HEK293 (cell line): ENCODE results near the gene IFI44L.

ENCODE experiments used
- CTCF ChIA-PET: fragments of 350-600 bp; formaldehyde crosslinking; extraction: SDS; loops from one replicate; lab custom pipeline; 2021; ENCODE audit warnings: antibody characterized with exemption; lab: Yijun Ruan, JAX
- POLR2A ChIA-PET: fragments of 300-600 bp; formaldehyde crosslinking; extraction: SDS; loops from one replicate; lab custom pipeline; 2020; ENCODE audit warnings: antibody characterized with exemption, inconsistent platforms; lab: Yijun Ruan, JAX
- H3K27ac ChIP-seq: fragments of 200-500 bp; sonication (Bioruptor generic); 2 replicates; pipeline ENCODE4 v1.5.1; 2014; ENCODE audit warnings: low read depth, low read length, control low read depth, inconsistent platforms; ENCODE audit errors: extremely low read depth
- H3K36me3 ChIP-seq, 2 experiments: fragments of 200-500 bp in 1 of 2; sonication (Bioruptor generic) in 1 of 2; 1 replicate in 1 of 2; 2 replicates in 1 of 2; pipeline ENCODE4 v1.5.1; 2014 to 2017; ENCODE audit warnings: inconsistent platforms in 2 of 2, low read length in 2 of 2; ENCODE audit not compliant: control insufficient read depth in 2 of 2, insufficient read depth in 1 of 2
- H3K4me1 ChIP-seq: fragments of 200-500 bp; sonication (Bioruptor generic); 2 replicates; pipeline ENCODE4 v1.5.1; 2014; ENCODE audit warnings: mild to moderate bottlenecking, low read length, inconsistent platforms; ENCODE audit not compliant: control insufficient read depth, insufficient read depth
- H3K4me3 ChIP-seq: 2 replicates; pipeline ENCODE4 v1.5.1; 2011; ENCODE audit warnings: low read depth, mild to moderate bottlenecking, control low read depth, low read length, moderate library complexity
- H3K9me3 ChIP-seq: fragments of 200-500 bp; sonication (Bioruptor generic); 2 replicates; pipeline ENCODE4 v1.5.1; 2014; ENCODE audit warnings: low read depth, low read length, inconsistent platforms; ENCODE audit not compliant: control insufficient read depth, insufficient read depth
- HOXC10 ChIP-seq: sonication (generic); formaldehyde crosslinking; IDR thresholded peaks from 2 replicates; pipeline ENCODE4 v1.8.1; 2023; ENCODE audit warnings: mild to moderate bottlenecking, missing genetic modification reagents
- HOXD13 ChIP-seq: sonication (generic); formaldehyde crosslinking; IDR thresholded peaks from 2 replicates; pipeline ENCODE4 v1.8.0; 2022; ENCODE audit warnings: missing genetic modification reagents, borderline replicate concordance
- KLF7 ChIP-seq: fragments of 450-650 bp; formaldehyde crosslinking; IDR thresholded peaks from 2 replicates; pipeline ENCODE4 v1.5.1; 2016; ENCODE audit warnings: missing biosample characterization, missing genetic modification characterization, borderline replicate concordance
- OSR2 ChIP-seq: fragments of 450-650 bp; formaldehyde crosslinking; IDR thresholded peaks from 2 replicates; pipeline ENCODE4 v1.5.1; 2016; ENCODE audit warnings: missing biosample characterization, missing genetic modification characterization
- OVOL3 ChIP-seq: fragments of 450-650 bp; formaldehyde crosslinking; IDR thresholded peaks from 2 replicates; pipeline ENCODE4 v1.5.1; 2016; ENCODE audit warnings: missing biosample characterization, missing genetic modification characterization
- PRDM1 ChIP-seq: fragments of 450-650 bp; formaldehyde crosslinking; IDR thresholded peaks from 2 replicates; pipeline ENCODE4; 2016; ENCODE audit warnings: missing biosample characterization, missing genetic modification characterization
- RBAK ChIP-seq: fragments of 450-650 bp; formaldehyde crosslinking; IDR thresholded peaks from 2 replicates; pipeline ENCODE4 v1.5.1; 2016; ENCODE audit warnings: missing biosample characterization, missing genetic modification characterization
- SP3 ChIP-seq: fragments of 450-650 bp; formaldehyde crosslinking; IDR thresholded peaks from 2 replicates; pipeline ENCODE4 v1.5.1; 2016; ENCODE audit warnings: missing biosample characterization, missing genetic modification characterization
- ZBTB20 ChIP-seq: fragments of 450-650 bp; formaldehyde crosslinking; IDR thresholded peaks from 2 replicates; pipeline ENCODE4 v1.5.1; 2016; ENCODE audit warnings: missing biosample characterization, missing genetic modification characterization
- ZBTB49 ChIP-seq: fragments of 450-650 bp; formaldehyde crosslinking; IDR thresholded peaks from 2 replicates; pipeline ENCODE4 v1.5.1; 2016; ENCODE audit warnings: missing biosample characterization, missing genetic modification characterization, low read depth
- ZBTB8A ChIP-seq: fragments of 450-650 bp; formaldehyde crosslinking; IDR thresholded peaks from 2 replicates; pipeline ENCODE4 v1.5.1; 2016; ENCODE audit warnings: missing biosample characterization, missing genetic modification characterization
- ZFP3 ChIP-seq: fragments of 450-650 bp; formaldehyde crosslinking; IDR thresholded peaks from 2 replicates; pipeline ENCODE4 v1.5.1; 2016; ENCODE audit warnings: low read depth, missing biosample characterization, missing genetic modification characterization
- ZNF121 ChIP-seq: fragments of 450-650 bp; formaldehyde crosslinking; IDR thresholded peaks from 2 replicates; pipeline ENCODE4 v1.5.1; 2016; ENCODE audit warnings: missing biosample characterization, missing genetic modification characterization
- ZNF155 ChIP-seq: fragments of 450-650 bp; formaldehyde crosslinking; IDR thresholded peaks from 2 replicates; pipeline ENCODE4 v1.5.1; 2016; ENCODE audit warnings: missing biosample characterization, missing genetic modification characterization
- ZNF2 ChIP-seq: fragments of 450-650 bp; formaldehyde crosslinking; IDR thresholded peaks from 2 replicates; pipeline ENCODE4 v1.5.1; 2016; ENCODE audit warnings: missing biosample characterization, missing genetic modification characterization
- ZNF214 ChIP-seq: fragments of 450-650 bp; formaldehyde crosslinking; IDR thresholded peaks from 2 replicates; pipeline ENCODE4 v1.5.1; 2017; ENCODE audit warnings: missing biosample characterization, mild to moderate bottlenecking, missing genetic modification characterization, borderline replicate concordance
- ZNF266 ChIP-seq: fragments of 450-650 bp; formaldehyde crosslinking; IDR thresholded peaks from 2 replicates; pipeline ENCODE4 v1.5.1; 2016; ENCODE audit warnings: missing biosample characterization, missing genetic modification characterization, low read depth
- ZNF280C ChIP-seq: fragments of 450-650 bp; formaldehyde crosslinking; IDR thresholded peaks from 2 replicates; pipeline ENCODE4 v1.5.1; 2016; ENCODE audit warnings: missing biosample characterization, missing genetic modification characterization
- ZNF311 ChIP-seq: fragments of 450-650 bp; formaldehyde crosslinking; IDR thresholded peaks from 2 replicates; pipeline ENCODE4 v1.5.1; 2017; ENCODE audit warnings: missing biosample characterization, missing genetic modification characterization, borderline replicate concordance
- ZNF426 ChIP-seq: fragments of 450-650 bp; formaldehyde crosslinking; IDR thresholded peaks from 2 replicates; pipeline ENCODE4 v1.5.1; 2017; ENCODE audit warnings: missing biosample characterization, missing genetic modification characterization, mild to moderate bottlenecking, inconsistent platforms, moderate library complexity
- ZNF518A ChIP-seq: fragments of 450-650 bp; formaldehyde crosslinking; conservative IDR thresholded peaks from 2 replicates; pipeline ENCODE4 v1.5.1; 2016; ENCODE audit warnings: low read depth, missing biosample characterization, missing genetic modification characterization
- ZNF544 ChIP-seq: fragments of 450-650 bp; formaldehyde crosslinking; IDR thresholded peaks from 2 replicates; pipeline ENCODE4 v1.5.0; 2017; ENCODE audit warnings: missing biosample characterization, missing genetic modification characterization
- ZNF548 ChIP-seq: fragments of 450-650 bp; formaldehyde crosslinking; IDR thresholded peaks from 2 replicates; pipeline ENCODE4 v1.5.1; 2016; ENCODE audit warnings: missing biosample characterization, missing genetic modification characterization
- ZNF654 ChIP-seq: fragments of 450-650 bp; formaldehyde crosslinking; IDR thresholded peaks from 2 replicates; pipeline ENCODE4 v1.5.1; 2016; ENCODE audit warnings: low read depth, missing biosample characterization, missing genetic modification characterization
- ZNF701 ChIP-seq: fragments of 450-650 bp; formaldehyde crosslinking; IDR thresholded peaks from 2 replicates; pipeline ENCODE4 v1.5.1; 2016; ENCODE audit warnings: missing biosample characterization, missing genetic modification characterization
- ZNF777 ChIP-seq: fragments of 450-650 bp; formaldehyde crosslinking; IDR thresholded peaks from 2 replicates; pipeline ENCODE4 v1.5.1; 2017; ENCODE audit warnings: missing biosample characterization, missing genetic modification characterization, borderline replicate concordance

Gene IFI44L

GRCh38 chr1:78681265-78681664 lies 61.0 kb downstream of the IFI44L start:
- POLR2A ChIA-PET = no interaction called here
- no peak for TF ChIP-seq RBAK (tag by site-specific recombination)
- no peak for TF ChIP-seq HOXC10 (CRISPR knock-in tag)
- TF ChIP-seq OVOL3 (tag by site-specific recombination) = no peak
- no peak for TF ChIP-seq KLF7
- TF ChIP-seq ZNF311 (tag by site-specific recombination) = no peak
- no peak for TF ChIP-seq ZFP3 (tag by site-specific recombination)
- no peak for TF ChIP-seq ZNF548 (tag by site-specific recombination)
- no peak for TF ChIP-seq SP3 (tag by site-specific recombination)
- no peak for TF ChIP-seq PRDM1 (tag by site-specific recombination)
- no peak for TF ChIP-seq ZNF701
- no peak for TF ChIP-seq ZNF544 (tag by site-specific recombination)
- TF ChIP-seq ZNF777 = no peak
- TF ChIP-seq ZNF214 = no peak
- TF ChIP-seq ZNF518A = no peak
- TF ChIP-seq, all 188 proteins: peak for 0
- Histone ChIP-seq H3K4me1 (no peaks in the 10 kb centered on the region), H3K27ac (no peak overlapping the region), H3K9me3 (no peaks in the 10 kb centered on the region), H3K36me3 (no peaks in the 10 kb centered on the region), H3K4me3 (no peak overlapping the region)
- CTCF ChIA-PET = interaction anchor here (0.9 kb wide), 1 partner anchor 64 kb away, joined by 5 read pairs; no protein-coding TSS in a partner anchor

- H3K9me3 ChIP-seq = no peaks in the 10 kb centered on the region
- ChIA-PET POLR2A (no interaction called here), CTCF (interaction anchor here (0.6 to 0.8 kb wide), 3 partner anchors 23 to 565 kb away, joined by 3 read pairs; no protein-coding TSS in a partner anchor)
- H3K4me3 ChIP-seq = no peak overlapping the region
- H3K27ac ChIP-seq = no peak overlapping the region
- H3K36me3 ChIP-seq = no peaks in the 10 kb centered on the region
- H3K4me1 ChIP-seq = no peaks in the 10 kb centered on the region
- TF ChIP-seq ZNF654 (tag by site-specific recombination) (no peak), OSR2 (tag by site-specific recombination) (no peak), ZNF121 (no peak), ZNF426 (no peak), ZNF155 (tag by site-specific recombination) (no peak), ZNF280C (no peak), HOXD13 (CRISPR knock-in tag) (no peak), ZBTB20 (tag by site-specific recombination) (no peak), ZNF266 (tag by site-specific recombination) (no peak), ZNF2 (tag by site-specific recombination) (no peak), ZBTB49 (tag by site-specific recombination) (no peak), ZBTB8A (no peak)
Observed at GRCh38 chr1:78682496-78682895, 62.2 kb downstream of the IFI44L start.
